H1 (cell line): ENCODE results near the gene AEBP1. TPM values are rescaled to one million over a fixed set of nuclear protein-coding genes. Genes with fewer than 3 reads are reported as not detected.

ENCODE experiments used
- CBX5 ChIP-seq: fragments of 300-800, 300-1000 bp; sonication (generic); IDR thresholded peaks from 2 replicates; pipeline ENCODE4 v1.7.1; 2016; ENCODE audit warnings: antibody characterized with exemption, low read length, low read depth
- KDM1A ChIP-seq: fragments of 200-600, 300-600 bp; sonication (generic); IDR thresholded peaks from 2 replicates; pipeline ENCODE4 v1.7.1; 2016; ENCODE audit warnings: mild to moderate bottlenecking, low read length, borderline replicate concordance
- polyA plus RNA-seq, 7 experiments: library from polyadenylated mRNA; depleted of rRNA in 3 of 7; stranded (reverse) in 5 of 7; unstranded in 2 of 7; fragments of >200 nt in 5 of 7; fragments of 200-250 nt in 2 of 7; gene quantifications; 1 replicate in 5 of 7; 2 replicates in 1 of 7; 4 replicates in 1 of 7; pipeline versions ENCODE4 v1.2.1 to v1.2.3, GENCODE V29; 2011 to 2013; ENCODE audit warnings: missing spikeins in 2 of 7, mixed read lengths in 2 of 7
- total RNA-seq: library from RNA; stranded (reverse); fragmentation: NEBNext Ultra II Directional; extraction: Animal tissue kit (Norgen Biotek cat#: 25700); gene quantifications from 2 replicates; pipeline ENCODE4 v1.2.1, GENCODE V29; 2021
- TF ChIP-seq, protein P1 (sequence below): fragments of 300-600 bp; sonication (generic); IDR thresholded peaks from 2 replicates; pipeline ENCODE4 v1.7.1; 2012; ENCODE audit warnings: low read length, moderate library complexity, mild to moderate bottlenecking, inconsistent platforms; ENCODE audit not compliant: insufficient replicate concordance

The AEBP1 gene
- total and polyA plus RNA-seq, 2 of the 8 experiments (the other 6 are each of a cell fraction or from before 2014, with no cell fraction given) = 10.4 to 41.2 TPM

DNA sequence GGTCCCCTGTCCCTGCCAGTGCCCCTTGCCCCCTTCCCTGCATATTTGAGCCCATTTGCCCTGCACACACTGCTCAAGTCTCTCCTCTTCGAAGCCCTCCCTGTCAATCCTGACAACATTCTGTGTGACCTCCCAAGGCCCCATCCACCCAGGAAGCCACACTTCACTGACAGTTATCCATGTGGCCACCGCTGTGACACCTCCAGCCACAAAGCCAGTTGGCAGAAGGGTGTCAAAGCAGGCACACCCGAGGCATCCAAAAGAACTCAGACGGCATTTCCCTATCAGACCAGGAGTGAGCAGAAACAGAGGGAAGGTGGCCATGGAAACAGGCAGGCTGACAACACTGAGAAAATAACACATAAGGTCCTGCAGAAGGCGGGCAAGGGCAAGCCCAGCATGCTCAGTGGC is 26.5 kb upstream of the AEBP1 start (continued):
- TF ChIP-seq, protein P1, sequence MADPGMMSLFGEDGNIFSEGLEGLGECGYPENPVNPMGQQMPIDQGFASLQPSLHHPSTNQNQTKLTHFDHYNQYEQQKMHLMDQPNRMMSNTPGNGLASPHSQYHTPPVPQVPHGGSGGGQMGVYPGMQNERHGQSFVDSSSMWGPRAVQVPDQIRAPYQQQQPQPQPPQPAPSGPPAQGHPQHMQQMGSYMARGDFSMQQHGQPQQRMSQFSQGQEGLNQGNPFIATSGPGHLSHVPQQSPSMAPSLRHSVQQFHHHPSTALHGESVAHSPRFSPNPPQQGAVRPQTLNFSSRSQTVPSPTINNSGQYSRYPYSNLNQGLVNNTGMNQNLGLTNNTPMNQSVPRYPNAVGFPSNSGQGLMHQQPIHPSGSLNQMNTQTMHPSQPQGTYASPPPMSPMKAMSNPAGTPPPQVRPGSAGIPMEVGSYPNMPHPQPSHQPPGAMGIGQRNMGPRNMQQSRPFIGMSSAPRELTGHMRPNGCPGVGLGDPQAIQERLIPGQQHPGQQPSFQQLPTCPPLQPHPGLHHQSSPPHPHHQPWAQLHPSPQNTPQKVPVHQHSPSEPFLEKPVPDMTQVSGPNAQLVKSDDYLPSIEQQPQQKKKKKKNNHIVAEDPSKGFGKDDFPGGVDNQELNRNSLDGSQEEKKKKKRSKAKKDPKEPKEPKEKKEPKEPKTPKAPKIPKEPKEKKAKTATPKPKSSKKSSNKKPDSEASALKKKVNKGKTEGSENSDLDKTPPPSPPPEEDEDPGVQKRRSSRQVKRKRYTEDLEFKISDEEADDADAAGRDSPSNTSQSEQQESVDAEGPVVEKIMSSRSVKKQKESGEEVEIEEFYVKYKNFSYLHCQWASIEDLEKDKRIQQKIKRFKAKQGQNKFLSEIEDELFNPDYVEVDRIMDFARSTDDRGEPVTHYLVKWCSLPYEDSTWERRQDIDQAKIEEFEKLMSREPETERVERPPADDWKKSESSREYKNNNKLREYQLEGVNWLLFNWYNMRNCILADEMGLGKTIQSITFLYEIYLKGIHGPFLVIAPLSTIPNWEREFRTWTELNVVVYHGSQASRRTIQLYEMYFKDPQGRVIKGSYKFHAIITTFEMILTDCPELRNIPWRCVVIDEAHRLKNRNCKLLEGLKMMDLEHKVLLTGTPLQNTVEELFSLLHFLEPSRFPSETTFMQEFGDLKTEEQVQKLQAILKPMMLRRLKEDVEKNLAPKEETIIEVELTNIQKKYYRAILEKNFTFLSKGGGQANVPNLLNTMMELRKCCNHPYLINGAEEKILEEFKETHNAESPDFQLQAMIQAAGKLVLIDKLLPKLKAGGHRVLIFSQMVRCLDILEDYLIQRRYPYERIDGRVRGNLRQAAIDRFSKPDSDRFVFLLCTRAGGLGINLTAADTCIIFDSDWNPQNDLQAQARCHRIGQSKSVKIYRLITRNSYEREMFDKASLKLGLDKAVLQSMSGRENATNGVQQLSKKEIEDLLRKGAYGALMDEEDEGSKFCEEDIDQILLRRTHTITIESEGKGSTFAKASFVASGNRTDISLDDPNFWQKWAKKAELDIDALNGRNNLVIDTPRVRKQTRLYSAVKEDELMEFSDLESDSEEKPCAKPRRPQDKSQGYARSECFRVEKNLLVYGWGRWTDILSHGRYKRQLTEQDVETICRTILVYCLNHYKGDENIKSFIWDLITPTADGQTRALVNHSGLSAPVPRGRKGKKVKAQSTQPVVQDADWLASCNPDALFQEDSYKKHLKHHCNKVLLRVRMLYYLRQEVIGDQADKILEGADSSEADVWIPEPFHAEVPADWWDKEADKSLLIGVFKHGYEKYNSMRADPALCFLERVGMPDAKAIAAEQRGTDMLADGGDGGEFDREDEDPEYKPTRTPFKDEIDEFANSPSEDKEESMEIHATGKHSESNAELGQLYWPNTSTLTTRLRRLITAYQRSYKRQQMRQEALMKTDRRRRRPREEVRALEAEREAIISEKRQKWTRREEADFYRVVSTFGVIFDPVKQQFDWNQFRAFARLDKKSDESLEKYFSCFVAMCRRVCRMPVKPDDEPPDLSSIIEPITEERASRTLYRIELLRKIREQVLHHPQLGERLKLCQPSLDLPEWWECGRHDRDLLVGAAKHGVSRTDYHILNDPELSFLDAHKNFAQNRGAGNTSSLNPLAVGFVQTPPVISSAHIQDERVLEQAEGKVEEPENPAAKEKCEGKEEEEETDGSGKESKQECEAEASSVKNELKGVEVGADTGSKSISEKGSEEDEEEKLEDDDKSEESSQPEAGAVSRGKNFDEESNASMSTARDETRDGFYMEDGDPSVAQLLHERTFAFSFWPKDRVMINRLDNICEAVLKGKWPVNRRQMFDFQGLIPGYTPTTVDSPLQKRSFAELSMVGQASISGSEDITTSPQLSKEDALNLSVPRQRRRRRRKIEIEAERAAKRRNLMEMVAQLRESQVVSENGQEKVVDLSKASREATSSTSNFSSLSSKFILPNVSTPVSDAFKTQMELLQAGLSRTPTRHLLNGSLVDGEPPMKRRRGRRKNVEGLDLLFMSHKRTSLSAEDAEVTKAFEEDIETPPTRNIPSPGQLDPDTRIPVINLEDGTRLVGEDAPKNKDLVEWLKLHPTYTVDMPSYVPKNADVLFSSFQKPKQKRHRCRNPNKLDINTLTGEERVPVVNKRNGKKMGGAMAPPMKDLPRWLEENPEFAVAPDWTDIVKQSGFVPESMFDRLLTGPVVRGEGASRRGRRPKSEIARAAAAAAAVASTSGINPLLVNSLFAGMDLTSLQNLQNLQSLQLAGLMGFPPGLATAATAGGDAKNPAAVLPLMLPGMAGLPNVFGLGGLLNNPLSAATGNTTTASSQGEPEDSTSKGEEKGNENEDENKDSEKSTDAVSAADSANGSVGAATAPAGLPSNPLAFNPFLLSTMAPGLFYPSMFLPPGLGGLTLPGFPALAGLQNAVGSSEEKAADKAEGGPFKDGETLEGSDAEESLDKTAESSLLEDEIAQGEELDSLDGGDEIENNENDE = no peak
- TF ChIP-seq KDM1A = no peak
- TF ChIP-seq CBX5 = no peak
- TF ChIP-seq, all 59 proteins: peak for 0
